Colon (tissue), 2 donors: ENCODE data around the gene CAMKK1.
A peak's percentile ranks its signal among the peaks of the same experiment; 100 is the strongest.
"Not testable (repeated sequence)": the region's sequence is repeated elsewhere in the genome, so short reads cannot be mapped to it uniquely, and the experiment has no call there.

Experiments
- FAIRE-seq: peaks from 2 replicates; lab custom pipeline; 2012; peaks lifted over from hg19 to GRCh38; lab: Jason Lieb, UNC
- donor health status: control.
- donor health status: control.

The CAMKK1 gene

DNA sequence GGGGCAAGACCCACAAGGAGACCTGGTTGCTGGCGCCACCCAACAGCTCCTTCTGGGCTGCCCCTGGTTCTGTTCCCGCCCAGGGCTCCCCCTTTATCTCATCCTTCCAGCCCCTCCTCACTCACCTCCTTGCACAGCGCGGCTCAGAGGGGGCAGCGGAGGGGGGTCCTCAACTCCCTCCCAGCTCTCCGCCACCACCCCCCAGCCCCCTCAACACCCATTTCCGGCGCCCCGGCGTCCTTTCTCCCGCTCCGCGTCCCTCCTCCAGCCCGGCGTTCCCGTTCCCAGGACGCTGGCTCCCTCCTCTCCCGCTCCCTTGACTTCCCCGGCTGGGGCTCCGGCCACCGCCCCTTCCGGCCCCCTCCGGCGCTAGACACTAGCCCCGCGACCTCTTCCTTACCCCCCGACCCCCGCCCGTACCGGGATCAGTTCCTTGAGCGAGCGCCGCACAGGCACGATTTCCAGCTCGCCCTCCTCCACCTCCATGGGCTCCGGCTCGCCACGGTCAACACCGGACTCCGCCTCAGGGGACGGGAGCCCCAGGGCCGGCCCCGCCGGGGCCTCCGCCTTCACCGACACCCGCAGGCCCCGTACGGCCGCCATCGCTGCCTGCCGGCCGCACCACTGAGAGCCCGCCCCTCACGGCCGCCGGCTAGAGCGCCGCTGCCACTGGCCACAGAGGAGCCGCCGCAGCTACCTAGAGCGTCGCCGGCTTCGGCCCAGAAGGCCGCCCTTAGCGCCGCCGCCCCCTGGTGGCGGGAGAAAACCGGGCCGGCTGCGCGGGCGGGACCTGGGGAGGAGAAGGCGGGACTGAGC, 47.0 kb downstream of the CAMKK1 start, which contains the start of gene NCBP3:
Gene NCBP3 (minus strand): TSS at position 626 of the 816 bp plus-strand sequence. CDS start 23 bp downstream, at position 603.
- FAIRE-seq = no peak

DNA sequence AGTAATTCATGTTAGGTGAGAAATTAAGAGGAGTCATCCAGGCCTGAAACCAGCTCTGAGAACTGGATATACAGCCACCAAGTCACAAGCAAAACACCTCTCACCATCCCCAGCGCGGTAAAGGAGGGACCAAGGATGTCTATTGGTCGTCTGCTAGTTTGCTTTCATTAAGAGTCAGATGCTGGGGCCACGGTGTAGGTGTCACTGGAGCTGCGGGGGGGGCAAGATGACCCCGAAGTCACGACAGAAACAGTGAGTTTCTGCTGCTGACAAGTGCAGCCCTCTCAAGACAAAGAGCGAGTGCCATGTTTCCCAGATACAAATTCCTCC, 47.6 kb downstream of the CAMKK1 start:
- no peak for FAIRE-seq

DNA sequence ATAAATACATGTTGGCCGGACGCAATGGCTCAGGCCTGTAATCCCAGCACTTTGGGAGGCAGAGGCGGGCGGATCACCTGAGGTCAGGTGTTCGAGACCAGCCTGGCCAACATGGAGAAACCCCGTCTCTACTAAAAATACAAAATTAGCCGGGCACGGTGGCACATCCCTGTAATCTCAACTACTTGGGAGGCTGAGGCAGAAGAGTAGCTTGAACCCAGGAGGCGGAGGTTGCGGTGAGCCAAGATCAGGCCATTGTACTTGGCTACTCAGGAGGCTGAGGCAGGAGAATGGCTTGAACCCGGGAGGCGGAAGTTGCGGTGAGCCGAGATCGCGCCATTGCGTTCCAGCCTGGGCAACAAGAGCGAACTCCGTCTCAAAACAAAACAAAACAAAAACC, 48.3 kb downstream of the CAMKK1 start:
- FAIRE-seq = not testable (repeated sequence)

DNA sequence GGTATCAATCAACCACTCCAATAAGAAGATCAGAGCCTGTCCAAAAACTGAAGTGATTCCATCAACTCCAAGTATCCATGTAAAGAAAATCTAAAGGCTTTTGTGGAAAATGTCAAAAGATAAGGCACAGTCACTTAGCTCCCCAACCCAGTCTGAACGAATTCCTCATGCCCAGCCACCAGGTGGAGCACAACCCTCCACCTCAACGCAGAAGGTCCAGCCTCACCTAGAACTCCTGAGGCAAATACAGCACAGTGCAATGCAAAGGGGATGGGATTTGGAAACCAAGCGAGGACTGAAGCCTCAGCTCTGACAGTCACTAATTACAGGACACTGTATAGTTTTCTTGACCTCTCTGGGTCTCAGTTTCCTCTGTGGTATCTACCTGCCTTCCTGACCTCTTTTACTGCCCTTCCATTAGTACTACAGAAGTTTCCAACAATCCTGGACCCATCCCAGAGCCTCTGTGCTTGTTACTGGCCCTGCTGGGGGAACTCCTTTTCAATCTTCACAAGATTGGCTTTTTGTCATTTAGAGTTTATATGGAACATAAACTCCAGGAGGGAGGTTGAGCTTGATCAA, 48.8 kb downstream of the CAMKK1 start:
- no peak for FAIRE-seq

DNA sequence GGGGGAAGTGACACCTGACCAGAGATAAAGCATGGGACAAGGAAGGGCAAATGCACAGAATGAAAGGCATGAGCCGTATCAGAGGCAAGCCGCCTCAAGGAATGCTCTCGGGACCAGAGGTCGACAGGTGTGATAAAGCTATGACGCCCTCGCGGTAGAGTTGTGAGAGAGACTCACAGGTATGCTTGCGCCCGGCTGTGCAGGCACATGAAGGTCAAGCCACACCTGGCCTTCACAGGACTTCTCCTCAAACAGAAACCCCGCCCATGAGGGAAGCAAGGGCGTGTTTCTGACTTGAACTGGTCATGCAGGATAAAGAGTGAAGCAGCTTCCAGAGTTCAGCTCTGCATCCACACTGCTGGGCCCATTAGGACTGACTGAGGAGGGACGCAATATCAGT, 54.6 kb downstream of the CAMKK1 start:
- peak; percentile 41 for FAIRE-seq

DNA sequence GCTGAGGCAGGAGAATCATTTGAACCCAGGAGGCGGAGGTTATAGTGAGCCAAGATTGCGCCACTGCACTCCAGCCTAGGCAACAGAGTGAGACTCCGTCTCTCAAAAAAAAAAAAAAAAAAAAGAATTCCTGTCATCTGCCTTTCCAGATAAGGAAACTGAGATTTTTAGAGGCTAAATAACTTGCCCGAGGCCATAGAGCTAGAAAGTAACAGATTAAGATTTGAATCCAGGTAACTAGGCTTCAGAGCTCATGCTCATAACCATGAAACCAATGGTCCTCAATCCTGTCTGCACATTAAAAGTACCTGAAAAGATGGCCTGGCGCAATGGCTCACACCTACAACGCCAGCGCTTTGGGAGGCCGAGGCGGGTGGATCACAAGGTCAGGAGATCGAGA, 56.3 kb downstream of the CAMKK1 start:
- no peak for FAIRE-seq

DNA sequence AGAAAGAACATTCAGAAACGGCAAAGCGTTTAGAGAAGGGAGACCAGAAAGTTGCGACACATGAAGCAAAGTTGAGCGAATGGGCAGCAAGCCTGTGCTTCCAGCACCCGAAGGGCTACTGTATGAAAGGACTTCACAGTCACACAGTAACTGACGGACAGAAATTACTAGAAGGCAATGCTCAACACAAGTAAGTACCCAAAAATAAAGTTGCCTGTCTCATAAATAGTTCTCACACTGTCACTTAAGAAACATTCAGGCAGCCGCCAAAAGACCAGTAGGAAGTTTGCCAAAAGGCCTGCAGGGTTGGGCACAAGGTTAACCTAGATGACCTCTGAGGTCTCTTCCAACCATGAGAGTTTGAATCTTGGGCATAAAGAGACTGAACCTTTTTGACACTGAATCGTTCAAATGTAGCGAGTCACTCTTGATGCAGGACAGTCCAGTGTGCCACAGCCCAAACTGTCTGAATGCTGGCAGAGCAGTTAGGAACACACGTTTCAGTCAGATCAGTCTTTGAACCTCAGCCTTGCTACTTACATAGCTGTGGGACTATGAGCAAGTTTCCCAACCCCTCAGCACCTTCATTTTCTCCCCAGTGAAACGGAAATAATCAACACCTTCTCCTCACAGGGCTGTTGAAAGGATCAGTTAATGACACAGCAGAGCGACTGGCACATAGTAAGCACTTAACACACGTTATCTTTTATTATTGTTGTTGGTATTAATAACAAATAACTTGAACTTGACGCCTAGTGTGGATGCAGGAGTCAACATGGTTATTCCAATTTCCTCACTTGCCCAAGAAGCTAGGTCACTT, 57.2 kb downstream of the CAMKK1 start:
- no peak for FAIRE-seq

DNA sequence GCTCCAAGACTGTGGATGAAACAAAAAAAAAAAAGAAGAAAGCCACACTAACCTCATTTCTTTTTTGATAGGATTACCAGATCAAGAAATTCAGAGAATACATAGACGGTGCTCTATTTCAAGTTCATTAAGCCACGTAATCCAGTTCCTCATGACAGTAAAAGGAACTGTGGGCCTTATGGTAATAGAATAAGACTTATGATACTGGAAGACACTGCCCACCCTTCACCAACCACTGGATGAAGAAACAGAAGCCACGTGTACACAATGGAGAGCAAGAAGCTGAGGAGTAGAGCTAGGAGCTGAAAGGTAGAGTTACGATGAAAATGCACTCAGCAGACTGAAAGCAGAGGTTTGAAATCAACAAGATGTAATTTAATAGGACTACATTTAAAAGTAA, 58.0 kb downstream of the CAMKK1 start:
- FAIRE-seq = no peak

DNA sequence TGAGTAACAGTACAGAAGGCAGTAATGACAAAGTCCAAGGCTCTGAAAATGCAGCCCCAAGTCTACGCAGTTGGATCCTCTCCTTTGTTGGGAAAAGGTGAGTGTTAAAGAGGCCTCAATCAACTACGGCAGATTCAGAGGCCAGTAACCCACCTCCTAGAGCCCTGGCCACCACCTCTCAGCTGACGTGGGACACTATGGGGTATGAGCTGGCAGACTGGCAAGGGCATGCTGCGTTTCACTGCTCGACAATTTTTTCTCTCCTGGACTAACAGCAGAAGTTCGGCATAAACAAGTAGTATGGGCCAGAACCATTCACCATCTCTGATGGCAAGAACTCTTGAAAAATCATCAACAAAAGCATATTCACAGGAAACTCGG, 64.0 kb downstream of the CAMKK1 start:
- no peak for FAIRE-seq

DNA sequence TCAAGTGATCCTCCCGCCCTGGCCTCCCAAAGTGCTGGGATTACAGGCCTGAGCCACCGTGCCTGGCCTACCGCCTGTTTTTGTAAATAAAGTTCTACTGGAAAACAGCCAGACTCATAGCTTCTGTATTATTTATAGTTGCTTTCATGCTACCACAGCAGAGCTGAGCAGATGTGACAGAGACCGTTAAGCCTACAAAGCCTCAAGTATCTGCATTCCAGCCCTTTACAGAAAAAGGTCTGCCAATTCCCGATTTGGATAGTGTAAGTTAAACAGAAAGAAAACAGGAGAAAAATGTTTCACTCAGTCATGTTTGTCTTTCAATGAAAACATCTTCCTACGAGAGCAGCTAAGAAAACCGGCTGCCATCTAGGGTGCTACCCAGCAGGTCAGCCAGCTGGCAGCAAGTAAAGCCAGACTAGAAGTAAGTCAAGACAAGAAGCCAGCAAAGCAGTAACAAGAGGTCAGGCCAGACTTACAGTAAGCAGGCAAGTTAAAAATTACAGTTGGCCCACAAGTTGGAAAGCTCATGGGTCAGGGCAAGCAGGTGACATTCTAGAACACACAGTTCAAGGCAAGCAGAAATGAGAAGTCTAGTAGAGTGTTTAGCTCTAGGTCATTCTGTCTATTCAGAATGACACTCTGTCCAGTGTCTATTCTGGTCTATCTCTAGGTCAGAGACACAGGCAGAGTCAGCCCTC, 64.6 kb downstream of the CAMKK1 start:
- no peak for FAIRE-seq

DNA sequence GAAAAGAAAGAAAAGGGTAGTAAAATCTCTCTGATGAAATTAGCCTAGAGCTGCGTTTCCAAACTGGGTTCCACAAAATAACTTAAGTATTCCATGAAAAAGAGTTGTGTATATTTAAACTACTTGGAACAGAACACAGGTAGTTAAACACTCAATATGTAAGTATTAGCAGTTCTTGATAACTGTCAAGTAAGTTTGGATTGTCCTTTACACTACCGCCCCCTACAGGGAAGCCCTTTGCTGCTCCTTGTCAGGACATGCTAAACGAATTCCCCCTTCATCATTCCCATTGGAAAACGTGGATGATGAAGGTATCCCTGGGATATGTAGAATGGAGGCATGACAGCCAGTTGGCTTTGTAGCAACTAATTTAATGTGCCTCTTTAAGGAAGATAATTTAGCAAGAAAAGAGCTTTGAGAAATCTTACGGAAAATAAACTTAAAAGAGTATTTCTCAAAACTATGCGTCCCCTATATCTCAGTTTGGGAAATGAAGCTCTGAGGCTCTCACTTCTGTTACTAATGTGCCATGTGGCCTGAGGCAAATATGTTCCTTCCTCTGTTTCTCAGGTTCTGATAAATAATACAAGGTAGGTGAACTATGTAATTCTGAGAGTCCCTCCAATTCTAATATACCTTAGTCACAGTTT, 65.6 kb downstream of the CAMKK1 start:
- no peak for FAIRE-seq

DNA sequence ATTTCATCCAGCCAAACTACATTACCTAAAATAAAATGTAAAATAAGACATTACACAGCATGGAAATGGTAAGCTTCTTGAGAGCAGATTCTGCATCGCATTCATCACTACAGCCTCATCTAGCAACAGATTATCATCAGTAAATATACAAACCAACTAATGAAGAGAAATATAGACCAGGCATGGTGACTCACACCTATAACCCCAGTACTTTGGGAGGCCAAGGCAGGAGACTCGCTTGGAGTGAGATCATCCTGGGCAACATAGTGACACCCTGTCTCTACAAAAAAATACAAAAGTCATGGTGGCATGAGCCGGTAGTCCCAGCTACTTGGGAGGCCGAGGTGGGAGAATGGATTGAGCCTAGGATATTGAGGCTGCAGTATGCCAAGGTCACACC, 66.7 kb downstream of the CAMKK1 start:
- FAIRE-seq = no peak

DNA sequence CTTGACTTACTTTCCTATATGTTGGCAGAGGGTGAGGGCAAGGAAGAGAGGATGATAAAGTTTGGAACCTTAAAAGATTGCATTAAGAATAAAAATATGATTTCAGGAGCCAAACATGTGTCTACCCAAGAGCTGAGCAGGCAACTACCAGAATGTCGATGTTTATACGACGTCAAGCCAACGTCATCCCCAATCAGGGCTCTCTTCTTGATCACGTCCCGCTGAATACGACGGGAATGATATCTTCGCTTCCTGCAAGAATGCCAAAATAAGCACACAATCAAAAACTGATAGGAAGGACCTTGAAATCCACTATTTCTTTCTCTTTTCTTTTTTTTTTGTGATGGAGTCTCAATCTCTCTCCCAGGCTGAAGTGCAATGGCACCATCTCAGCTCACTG, 71.8 kb downstream of the CAMKK1 start:
- FAIRE-seq = no peak

DNA sequence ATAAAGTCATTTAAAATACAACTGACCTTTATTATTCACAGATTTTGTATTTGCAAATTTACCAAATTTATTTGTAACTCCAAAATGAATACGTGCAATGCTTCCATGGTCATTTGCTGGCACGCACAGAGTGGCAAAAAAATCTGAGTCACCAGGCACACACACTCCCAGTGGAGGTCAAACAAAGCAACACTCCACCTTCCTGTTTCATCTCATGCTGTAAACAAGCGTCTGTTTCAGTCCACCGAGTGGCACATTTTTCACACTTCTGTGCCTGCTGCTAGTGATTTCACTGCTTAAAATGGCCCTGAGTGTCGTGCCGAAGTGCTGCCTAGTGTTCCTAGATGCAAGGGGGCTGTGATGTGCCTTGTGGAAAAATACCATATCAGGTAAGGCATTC, 74.1 kb downstream of the CAMKK1 start:
- no peak for FAIRE-seq

DNA sequence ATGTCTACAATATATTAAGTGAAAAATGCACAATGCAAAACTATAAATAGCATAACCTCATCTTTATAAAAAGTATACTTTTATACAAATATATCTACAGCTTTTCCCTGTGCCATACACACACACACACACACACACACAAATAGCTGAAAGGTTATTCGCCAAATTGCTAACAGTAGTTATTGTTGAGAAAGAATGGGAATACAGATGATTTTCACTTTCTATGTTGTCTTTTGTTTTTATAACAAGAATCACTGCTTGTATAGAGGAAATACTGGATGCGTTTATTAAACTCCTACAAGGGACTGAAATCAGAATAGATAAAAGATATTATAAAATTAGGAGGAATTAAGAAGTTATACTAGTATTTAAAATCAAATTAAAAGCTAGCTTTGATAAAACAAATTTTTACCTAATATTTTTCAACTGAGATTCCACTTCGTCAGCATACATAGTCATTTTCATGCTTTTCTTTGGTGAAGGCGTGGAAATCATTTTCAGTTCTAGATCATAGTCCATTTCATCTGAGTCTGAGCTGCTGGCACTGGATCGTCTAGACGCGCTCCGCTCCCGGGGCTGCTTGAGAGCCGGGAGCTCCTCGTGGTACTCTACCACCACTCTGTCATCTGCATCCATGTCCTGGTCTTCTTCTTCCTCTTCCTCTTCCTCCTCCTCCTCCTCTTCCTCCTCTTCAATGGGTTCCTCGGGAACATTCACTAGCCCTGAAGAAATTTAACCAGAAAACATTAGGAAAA, 74.8 kb downstream of the CAMKK1 start:
- no peak for FAIRE-seq

DNA sequence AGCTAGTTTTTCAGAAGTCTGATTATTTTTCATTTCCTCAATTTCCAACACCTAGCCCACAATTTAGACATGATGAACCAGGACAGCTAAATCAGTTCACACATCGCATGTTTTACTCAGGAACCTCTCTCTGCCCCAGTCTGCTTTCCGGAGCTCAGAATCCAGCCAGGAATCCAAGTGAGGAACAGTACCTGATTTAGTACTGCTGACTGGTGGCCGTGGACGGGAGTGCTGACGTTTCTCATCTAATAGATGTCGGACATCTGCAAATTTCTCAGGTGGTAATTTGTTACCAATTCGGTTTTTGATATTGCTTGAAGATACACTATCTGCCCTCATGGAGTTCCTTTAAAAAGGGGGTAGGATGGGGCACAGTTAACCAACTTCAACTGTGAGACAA, 76.9 kb downstream of the CAMKK1 start:
- FAIRE-seq = no peak

DNA sequence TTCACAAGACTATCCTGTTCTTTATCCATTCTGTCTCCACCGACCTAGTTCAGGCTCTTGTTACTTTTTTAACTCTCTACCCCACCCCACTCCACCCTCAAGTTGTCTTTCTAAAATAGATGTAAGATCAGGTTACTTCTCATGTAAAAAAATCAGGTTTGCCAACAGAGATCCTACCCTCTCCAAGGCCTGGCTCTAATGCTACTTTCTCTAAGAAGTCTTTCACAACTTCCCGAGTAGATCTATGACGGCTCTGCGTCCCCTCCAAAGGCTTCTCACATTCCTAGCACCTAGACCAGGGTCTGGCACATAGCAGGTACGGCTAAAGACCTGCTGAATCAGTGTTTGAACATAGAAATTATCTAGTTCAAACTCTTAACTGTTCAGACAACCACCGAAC, 77.7 kb downstream of the CAMKK1 start:
- FAIRE-seq = no peak

DNA sequence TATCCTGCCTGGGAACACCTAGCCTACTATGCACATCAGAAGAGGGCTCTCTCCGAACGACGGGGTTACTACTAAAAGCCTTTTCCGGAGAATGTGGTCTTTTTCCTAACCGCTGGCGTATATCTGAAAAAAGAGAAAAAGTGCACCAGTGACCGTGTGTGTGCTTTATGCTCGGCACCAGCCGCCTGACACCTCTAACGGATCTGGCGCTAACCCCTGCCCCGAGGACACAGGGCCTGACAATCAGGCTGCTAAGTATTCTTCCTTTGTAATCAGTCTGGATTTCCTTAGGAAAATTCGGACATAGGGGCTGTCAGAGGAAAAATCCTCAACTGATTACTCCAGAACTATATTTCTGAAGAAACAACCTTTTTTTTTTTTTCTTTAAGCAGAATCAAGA, 78.5 kb downstream of the CAMKK1 start:
- no peak for FAIRE-seq

DNA sequence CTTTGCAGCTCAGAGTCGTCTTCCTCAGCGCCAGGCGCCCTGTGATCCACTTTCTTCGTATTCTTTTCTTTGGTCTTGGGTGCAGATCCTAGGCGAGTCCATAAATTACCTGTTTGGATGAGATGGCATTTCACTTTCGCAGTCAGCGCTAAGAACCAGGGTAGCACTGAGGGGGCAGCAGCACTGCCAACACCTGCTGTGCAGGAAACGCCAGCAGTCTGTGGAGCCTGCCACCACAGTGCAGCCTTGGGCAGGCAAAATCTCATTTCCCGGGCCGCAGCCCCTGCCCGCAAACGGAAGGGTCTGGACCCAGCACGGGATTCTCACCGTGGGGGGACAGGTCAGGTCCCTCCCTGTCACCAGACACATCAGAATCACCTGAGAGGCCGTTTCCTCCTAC, 79.7 kb downstream of the CAMKK1 start:
- FAIRE-seq = no peak

DNA sequence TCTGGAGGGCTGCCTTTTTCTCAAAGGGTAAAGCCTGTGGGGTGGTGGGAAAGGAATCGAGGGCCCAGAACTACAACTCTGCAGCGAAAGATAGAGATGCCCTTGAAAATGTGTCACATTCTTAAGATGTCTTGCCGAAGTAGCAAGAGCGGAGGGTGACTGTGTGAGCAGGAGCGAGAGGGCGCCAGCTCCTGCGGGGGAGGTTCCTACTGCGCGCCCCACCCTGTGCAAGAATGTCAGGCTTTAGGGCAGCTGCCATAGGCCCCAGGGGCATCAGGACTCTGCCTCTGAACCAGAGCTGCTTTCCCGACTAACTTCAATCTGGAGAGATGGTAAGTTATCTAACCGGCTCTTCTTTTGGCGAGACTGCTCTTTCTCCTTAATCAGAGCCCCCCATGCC, 80.1 kb downstream of the CAMKK1 start:
- FAIRE-seq = no peak

DNA sequence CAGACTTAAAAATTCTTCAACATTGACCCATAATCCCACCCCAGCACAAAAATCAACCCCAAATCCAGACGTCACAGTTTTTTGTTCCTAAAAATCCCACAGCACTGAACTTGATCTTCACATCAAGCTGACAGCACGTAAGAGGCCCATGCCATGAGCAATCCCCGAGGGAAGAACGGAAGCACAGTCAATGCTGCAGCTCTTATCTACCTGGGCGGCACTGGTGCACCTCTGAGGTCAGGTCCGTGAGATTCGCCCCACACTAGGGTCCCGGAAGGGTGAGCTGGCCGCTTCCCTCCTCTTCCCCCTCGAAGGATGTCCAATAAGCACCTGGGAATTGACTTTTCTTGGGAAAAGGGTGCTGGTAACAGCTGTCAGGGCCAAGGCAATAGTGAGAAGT, 80.6 kb downstream of the CAMKK1 start:
- FAIRE-seq = no peak
